ENCODE measurements around the gene MAP2.
A peak's percentile ranks its signal among the peaks of the same experiment; 100 is the strongest.

Gene MAP2, protein sequence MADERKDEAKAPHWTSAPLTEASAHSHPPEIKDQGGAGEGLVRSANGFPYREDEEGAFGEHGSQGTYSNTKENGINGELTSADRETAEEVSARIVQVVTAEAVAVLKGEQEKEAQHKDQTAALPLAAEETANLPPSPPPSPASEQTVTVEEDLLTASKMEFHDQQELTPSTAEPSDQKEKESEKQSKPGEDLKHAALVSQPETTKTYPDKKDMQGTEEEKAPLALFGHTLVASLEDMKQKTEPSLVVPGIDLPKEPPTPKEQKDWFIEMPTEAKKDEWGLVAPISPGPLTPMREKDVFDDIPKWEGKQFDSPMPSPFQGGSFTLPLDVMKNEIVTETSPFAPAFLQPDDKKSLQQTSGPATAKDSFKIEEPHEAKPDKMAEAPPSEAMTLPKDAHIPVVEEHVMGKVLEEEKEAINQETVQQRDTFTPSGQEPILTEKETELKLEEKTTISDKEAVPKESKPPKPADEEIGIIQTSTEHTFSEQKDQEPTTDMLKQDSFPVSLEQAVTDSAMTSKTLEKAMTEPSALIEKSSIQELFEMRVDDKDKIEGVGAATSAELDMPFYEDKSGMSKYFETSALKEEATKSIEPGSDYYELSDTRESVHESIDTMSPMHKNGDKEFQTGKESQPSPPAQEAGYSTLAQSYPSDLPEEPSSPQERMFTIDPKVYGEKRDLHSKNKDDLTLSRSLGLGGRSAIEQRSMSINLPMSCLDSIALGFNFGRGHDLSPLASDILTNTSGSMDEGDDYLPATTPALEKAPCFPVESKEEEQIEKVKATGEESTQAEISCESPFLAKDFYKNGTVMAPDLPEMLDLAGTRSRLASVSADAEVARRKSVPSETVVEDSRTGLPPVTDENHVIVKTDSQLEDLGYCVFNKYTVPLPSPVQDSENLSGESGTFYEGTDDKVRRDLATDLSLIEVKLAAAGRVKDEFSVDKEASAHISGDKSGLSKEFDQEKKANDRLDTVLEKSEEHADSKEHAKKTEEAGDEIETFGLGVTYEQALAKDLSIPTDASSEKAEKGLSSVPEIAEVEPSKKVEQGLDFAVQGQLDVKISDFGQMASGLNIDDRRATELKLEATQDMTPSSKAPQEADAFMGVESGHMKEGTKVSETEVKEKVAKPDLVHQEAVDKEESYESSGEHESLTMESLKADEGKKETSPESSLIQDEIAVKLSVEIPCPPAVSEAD (N-terminal part only)

DNA sequence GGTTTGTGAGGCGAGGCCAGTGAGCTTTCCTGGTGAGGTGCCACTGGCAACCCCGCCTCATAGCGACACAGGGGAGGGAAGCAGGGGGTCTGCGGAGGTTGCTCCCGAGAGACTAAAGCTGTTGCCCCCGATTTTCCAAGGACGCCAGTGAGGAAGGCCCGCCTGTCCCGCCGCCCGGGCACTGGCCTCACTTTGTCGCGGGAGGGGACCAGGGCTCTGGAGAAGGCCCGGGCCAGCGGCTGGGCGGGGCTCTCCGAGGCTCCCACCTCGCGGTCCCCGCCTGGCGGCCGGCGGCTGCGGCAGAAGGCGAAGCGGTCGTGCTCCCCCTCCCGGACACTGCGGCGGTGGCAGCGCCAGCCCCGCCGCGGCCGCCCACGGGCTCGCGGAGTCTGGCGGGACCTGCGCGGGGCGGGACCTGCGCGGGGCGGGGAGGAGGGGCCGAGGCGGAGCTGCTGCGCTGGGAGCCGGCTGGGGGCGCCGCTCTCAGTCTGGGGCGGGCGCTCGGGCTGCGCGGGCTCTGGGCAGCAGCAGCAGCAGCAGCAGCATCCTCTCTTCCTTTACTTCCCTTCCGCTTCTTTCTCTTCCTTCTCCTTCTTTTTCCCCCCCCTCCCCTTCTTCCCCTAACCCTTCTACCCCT lies at the start of gene MAP2:
Gene MAP2 (plus strand): TSS at position 486 of the 637 bp plus-strand sequence. CDS start 229,124 bp downstream, outside the sequence.
- DNase-seq, result peak in 55 of 56 donors; percentile 19 to 92 (median 80)

DNA sequence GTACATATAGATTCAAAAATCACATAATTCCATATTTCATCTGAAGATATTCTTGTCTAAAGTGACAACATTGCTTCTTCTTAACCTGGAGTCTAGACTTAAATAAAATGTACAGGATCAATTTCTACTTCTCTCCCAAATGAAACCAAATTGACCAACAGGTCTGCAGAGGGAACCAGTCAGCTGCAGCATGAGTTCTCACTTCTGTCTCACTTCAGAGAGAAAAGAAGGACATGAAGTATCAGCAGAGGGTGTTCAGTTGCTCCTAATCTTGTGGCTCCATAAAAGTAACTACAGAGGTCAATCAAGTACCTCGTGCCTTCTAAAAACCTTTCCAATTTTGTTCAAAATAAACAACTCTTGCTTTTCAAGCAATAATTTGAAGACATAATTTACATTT lies 47.2 kb upstream of the MAP2 start:
- DNase-seq, result no peak

DNA sequence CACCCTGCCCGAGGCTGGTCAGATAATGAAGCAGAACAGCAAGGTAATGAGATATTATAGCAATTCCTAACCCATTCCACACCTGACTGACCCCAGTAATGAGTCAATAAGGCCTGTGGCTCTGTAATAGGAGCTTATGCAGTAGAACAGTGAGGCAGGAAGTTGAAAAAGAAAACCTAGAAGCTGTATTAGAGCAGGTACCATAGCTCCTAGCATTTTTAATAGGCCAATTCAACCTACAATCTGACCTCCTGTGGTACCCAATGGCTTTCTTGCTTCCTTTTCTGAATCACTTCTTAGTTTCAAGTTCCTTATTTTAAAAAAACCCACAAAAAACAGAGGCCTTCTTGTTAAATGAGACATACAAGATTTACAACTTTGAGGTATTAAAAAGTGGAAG lies 43.6 kb upstream of the MAP2 start:
- DNase-seq, result no peak

DNA sequence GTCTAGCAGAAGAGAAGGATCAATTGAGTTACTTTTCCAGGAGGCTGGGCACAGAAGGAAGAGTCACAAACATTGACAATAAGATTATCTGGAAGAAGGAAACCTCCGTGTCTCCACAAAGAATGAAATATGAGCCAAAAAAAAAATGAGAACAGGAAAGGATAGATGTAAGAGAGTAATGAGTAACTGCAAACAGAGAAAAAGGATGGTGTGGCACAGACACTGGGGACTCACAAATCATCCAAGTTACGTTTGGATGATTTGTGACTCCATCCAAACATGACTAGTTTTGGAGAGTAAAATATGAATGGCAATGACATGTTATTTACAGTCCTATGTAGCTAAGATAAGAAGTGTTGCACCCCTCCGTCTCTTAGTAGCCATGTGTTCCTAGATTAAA lies 42.8 kb upstream of the MAP2 start:
- no peak for DNase-seq

DNA sequence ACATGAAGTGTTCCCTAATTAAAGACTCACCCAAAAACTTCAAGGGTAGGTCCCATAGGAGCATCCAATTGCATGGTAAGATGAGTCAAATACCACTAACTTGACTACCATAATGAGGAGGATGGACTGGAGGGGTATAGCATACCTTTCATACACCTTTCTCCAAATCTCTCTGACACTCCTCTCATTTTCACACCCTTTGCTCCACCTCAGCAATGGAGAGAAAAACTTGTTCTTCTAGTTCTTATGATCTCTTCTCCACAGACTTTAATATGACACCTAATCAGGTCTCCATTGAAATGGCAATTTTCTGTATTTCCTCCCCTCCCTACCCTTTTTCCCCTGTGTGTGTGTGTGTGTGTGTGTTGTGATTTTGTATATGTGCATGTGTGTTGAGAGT lies 41.1 kb upstream of the MAP2 start:
- DNase-seq, result no peak

DNA sequence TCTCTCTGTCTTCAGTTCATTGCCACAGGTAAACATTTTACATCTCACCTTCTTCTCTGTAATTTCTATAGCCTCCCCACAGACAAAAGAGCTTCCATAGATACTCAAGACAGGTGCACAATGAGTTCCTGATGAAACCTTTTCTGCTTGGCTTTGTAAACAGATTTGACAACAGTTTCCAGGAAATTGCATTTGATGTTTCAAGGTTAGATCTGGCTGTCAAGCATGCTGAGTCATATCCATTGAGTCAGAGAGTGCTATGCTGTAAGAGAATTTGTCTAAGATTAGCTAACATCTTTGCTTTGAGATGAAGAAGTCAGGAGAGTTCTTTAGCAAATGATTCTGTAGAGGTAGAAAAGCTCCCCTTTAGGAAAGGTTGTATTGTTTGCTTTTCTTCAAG lies 40.6 kb upstream of the MAP2 start:
- peak in 4 of 56 donors; percentile 1 to 25 (median 2) for DNase-seq

DNA sequence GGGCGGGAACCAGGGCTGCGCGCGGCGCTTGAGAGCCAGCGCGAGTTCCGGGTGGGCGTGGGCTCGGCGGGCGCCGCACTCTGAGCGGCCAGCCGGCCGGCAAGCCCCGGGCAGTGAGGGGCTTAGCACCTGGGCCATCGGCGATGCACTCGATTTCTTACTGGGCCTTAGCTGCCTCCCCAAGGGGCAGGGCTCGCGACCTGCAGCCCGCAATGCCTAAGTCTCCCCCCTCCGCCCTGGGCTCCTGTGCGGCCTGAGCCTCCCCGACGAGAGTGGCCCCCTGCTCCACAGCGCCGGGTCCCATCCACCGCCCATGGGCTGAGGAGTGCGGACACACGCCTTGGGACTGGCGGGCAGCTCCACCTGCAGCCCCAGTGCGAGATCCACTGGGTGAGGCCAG lies 36.5 kb upstream of the MAP2 start:
- no peak for DNase-seq

DNA sequence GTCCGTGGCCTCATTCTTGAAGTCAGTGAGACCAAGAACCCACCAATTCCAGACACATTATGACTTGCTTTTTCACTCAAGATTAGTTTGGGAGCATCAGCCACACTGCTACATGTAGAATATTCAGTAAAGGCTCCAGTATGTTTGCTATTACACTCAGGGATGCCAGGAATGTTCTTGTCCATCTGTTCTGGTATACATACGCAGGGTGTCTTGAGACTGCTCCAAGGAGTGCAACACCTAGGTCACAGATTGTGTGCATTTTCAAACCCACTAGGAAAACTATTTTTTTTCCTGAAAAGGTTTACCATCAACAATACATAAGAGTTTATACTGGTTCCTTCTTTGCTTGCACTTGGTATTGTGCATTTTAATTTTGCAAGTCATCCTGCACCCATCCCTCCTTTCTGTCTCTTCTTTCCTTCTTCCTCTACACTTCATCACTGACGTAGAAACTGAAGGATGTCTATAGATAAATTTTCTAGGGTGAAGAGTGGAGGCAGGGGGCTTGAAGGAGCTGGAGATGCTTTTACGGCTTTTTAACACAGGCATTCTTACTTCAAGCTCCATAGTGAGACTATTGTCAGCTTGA lies 35.3 kb upstream of the MAP2 start:
- DNase-seq, result no peak

DNA sequence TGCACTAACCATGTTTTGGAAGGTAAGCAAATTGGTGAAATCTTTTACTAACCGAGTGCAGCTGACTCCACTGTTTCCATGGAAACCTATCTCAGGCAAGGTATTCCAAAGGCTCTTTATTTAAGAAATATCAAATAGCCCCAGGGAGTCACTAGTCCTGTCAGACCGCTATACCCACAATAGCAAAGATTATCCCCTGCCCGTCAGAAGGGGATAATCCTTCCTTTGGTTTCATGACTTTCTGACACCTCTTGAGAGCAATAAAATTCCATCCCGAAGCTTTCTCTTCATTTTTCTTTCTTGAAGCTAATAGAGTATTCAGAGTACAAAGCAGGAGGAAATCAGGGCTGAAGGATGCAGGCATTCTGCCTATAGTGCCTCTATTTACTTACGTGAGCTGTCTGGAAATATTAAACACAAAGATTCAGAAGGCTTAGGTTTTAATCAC lies 34.7 kb upstream of the MAP2 start:
- peak in 11 of 56 donors; percentile 0 to 25 (median 11) for DNase-seq

DNA sequence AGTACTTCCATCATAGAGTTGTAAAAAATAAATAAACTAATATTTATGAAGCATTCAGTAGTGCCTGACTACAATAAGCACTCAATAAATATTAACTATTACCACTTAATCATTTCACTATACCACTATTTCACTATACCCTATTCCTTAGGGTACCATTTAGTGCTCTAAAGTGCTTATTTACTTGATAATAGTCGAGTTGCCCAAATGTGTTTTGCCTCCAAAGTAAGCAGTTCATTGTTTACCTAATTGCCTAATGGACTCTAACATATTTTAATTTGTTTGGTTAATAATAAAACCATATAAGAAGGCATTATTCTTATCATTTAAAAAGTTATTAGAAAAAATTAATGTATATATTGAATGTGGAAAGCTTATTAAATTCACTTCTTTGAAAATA lies 33.0 kb upstream of the MAP2 start:
- DNase-seq, result no peak

DNA sequence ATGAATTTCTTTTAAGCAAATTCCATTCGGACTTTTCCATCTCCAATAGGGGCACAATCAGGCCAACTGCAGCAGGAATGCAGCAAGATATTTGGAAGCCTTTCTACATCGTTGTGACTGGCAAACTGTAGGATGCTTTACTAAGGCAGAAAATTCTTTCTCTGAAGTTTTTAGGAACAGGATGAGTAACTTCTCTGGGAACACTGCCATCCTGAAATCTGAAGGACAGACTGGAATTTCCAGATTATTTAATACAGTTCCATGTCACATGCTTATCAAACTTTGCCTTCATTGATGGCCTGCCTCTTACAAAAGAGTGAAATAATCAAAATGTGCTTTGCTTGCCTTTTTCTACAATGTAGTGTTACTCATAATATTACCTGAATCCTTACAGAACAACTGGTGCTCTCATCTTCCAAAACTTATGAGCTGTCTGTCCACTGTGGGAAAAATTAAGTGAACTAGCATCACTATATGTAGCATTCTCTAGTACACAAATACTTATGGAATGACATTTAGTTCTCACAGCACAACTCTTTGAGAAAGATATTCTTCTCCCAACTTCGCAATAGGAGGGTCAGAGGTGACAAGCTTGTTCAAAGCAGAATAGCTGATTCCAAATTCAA lies 32.0 kb upstream of the MAP2 start:
- no peak for DNase-seq

DNA sequence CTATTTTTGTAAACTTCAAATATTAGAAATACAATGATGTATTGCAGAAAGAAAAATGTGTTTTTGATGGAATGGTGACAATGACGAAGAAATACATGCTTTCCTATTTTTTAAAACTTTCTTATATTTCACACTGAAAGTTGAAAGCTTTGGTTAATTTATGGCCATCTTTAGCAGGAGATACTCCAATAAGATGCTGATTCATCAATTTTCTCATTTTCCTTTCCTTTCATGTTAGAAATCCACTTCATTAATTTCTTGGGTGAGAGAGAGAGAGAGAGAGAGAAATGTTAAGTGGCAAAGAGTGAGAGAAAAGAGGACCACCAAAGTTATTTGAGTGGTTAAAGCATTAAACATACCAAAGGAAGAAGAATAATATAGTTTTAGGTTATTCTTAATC lies 28.6 kb upstream of the MAP2 start:
- DNase-seq, result no peak

DNA sequence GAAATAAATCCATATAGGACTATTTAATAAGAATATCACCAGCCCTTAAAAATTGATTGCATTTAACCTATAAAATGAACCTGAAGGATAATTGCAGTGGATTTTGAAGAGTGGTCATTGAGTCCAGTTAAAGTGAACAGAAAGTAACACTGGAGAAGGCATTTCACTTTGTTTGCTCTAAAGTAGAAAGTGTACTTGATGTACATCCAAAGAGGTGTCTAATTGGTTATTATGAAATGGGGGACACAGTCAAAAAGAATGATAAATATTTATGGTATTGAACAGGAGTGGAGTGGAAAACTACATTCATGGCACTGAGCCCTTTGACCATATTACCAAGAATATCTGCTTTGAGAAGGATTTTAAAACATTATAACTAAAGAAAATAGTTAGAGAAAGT lies 28.2 kb upstream of the MAP2 start:
- no peak for DNase-seq

DNA sequence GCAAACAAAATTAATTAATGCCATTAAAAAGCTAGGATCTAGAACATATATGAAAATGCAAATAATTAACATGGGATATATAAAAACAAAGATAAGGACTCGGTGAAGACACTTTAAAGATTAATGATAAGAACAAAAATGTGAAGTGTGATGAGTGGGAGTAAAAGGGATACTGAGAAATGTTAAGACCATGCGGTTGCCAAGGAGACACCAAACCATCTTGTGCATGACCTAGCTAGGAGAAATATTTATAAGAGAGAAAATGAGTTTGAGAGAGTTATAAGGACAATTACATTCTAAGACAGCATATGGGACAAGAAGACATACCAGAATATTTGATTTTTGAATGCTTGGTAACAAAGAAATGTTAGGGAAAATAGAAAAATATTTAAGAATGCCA lies 25.4 kb upstream of the MAP2 start:
- DNase-seq, result no peak

DNA sequence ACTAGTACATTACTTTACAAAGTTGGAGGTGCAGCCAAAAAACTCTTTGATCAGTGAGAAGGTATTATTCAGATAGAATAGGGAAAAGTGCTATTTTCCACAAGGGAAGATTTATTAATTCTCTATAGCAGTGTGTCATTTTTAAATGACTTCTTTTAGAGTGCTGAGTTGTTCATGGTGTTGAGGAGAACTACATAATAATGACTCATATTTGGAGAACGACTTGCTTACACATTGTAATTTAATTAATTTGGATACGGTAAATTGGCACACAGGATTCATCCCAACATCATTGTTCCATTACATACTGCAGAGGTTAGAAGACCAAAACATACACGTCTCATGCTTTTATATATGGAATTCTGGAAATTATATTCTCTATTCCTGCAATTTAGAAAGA lies 22.1 kb upstream of the MAP2 start:
- no peak for DNase-seq

DNA sequence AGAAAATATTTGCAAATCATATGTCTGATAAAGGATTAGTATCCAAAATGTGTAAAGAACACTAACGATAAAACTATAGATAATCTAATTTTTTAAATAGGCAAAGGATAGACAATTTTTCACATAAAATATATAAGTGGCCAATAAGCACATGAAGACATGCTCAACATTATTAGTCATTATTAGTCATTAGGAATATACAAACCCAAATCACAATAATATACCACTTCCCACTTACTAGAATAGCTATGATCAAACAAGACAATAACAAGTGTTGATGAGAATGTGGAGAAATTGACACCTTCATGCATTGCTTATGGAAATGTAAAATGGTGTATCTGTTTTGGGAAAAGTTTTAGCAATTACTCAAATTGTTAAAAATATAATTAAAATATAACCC lies 12.6 kb upstream of the MAP2 start:
- DNase-seq, result no peak

DNA sequence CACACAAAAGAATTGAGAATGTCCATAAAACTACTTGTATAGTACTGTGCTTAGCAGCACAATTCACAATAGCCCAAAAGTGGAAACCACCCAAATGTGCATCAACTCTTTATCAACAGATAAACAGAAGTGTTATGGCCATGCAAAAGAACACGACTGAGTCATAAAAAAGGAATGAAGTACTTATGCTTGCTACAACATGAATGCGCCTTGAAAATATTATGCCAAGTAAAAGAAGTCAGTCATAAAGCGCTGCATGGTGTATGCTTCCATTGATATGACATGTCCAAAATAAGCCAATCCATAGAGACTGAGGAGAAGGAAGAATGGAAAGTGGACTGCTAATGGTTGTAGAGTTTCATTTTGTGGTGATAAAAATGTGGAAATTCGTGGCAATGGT lies 12.1 kb upstream of the MAP2 start:
- no peak for DNase-seq

DNA sequence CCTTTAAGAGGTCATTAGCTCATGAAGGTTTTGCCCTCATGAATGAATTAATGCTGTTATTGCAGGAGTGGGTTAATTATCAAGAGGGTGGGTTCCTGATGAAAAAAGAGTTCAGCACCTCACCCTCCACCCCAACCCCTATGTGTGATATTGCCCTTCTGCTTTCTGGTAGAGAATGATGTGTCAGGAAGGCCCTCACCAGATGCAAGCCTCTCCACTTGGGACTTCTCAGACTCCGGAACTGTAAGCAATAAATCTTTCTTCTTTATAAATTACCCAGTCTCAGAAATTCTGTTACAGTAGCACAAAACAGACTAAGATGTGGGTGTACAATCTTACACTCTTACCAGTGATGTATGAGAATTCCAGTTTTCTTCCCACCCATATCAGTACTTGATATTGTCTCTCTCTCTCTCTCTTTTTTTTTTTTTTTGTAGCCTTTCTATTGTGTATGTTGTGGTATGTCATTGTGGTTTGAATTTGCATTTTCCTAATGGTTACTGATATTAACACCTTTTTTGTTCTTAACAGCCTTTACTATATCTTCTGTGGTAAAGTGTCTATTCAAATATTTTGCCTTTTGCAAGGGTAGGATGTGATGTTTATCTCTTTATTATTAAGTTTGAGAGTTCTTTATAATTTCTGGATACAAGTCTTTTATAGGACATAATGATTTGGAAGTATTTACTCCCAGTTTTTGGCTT lies 10.4 kb upstream of the MAP2 start:
- no peak for DNase-seq

DNA sequence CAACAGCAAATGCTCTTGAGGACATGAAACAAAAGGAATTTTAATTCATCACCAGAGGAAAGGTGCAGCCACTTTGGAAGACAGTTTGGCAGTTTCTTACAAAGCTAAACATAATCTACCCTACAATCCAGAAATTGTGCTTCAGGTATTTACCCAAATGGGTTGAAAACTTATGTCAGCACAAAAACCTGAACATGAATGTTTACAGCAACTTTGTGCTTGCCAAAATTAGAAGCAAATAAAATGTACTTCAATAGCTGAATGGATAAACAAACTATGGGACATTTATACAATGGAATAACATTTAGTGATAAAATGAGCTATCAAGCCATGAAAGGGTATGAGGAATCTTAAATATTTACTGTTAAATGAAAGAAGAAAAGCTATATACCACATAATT lies 6.9 kb upstream of the MAP2 start:
- no peak for DNase-seq

Measured in nucleus accumbens (tissue), 56 donors.